Fibroblast of the aortic adventitia (primary cell): ENCODE measurements around the gene FSD2. TPM values are rescaled to one million over a fixed set of nuclear protein-coding genes. Genes with fewer than 3 reads are reported as not detected.

Experiments
- DNase-seq: peaks from one replicate; pipeline ENCODE4 v3.0.0-alpha.2; 2010; ENCODE audit warnings: low read depth
- H3K4me3 ChIP-seq: 2 replicates; pipeline ENCODE4 v1.5.1; 2011; ENCODE audit warnings: low read depth, mild to moderate bottlenecking, control low read depth, low read length, moderate library complexity
- CTCF ChIP-seq: IDR thresholded peaks from 2 replicates; pipeline ENCODE4 v1.5.1; 2011; ENCODE audit warnings: mild to moderate bottlenecking, low read length, control low read depth, inconsistent platforms; ENCODE audit not compliant: insufficient read depth
- total RNA-seq: library from RNA; depleted of rRNA; stranded (reverse); fragments of >200 nt; gene quantifications from 2 replicates; pipeline ENCODE4 v1.2.3, GENCODE V29; 2012; ENCODE audit warnings: low replicate concordance

FSD2 gene
- total RNA-seq, 1 donor = not detected

GRCh38 chr15:82742134-82742533 lies 63.7 kb downstream of the FSD2 start:
- no peak overlapping the region for H3K4me3 ChIP-seq
- DNase-seq = no peak
- TF ChIP-seq CTCF = no peak

- DNase-seq = no peak
- no peak for TF ChIP-seq CTCF
- H3K4me3 ChIP-seq = no peak overlapping the region
Measured at GRCh38 chr15:82739086-82739485, 66.8 kb downstream of the FSD2 start.

- no peak for DNase-seq
- no peak for TF ChIP-seq CTCF
- H3K4me3 ChIP-seq = no peak overlapping the region
Measured at GRCh38 chr15:82737975-82738374, 67.9 kb downstream of the FSD2 start.

- no peak for TF ChIP-seq CTCF
- no peak for DNase-seq
- no peak overlapping the region for H3K4me3 ChIP-seq
Measured at GRCh38 chr15:82731527-82731926, 74.3 kb downstream of the FSD2 start.

GRCh38 chr15:82730022-82730530 lies 75.8 kb downstream of the FSD2 start:
- DNase-seq = no peak
- H3K4me3 ChIP-seq = no peak overlapping the region
- no peak for TF ChIP-seq CTCF

GRCh38 chr15:82726816-82727215 lies 79.1 kb downstream of the FSD2 start:
- no peak overlapping the region for H3K4me3 ChIP-seq
- no peak for TF ChIP-seq CTCF
- no peak for DNase-seq

- DNase-seq = no peak
- no peak overlapping the region for H3K4me3 ChIP-seq
- no peak for TF ChIP-seq CTCF
Measured at GRCh38 chr15:82715003-82715402, 90.9 kb downstream of the FSD2 start.
